HG02973 (cell line): ENCODE measurements around the gene SLC6A6.

Experiments
- ATAC-seq: cut with Tn5 transposase; IDR thresholded peaks from one replicate; pipeline ENCODE4 v1.9.1; 2021; ENCODE audit warnings: moderate library complexity; ENCODE audit not compliant: unreplicated experiment

Gene SLC6A6

GRCh38 chr3:14451844-14452739, 49.7 kb downstream of the SLC6A6 start:
- ATAC-seq = no peak

GRCh38 chr3:14452740-14453710, 50.6 kb downstream of the SLC6A6 start:
- no peak for ATAC-seq

DNA sequence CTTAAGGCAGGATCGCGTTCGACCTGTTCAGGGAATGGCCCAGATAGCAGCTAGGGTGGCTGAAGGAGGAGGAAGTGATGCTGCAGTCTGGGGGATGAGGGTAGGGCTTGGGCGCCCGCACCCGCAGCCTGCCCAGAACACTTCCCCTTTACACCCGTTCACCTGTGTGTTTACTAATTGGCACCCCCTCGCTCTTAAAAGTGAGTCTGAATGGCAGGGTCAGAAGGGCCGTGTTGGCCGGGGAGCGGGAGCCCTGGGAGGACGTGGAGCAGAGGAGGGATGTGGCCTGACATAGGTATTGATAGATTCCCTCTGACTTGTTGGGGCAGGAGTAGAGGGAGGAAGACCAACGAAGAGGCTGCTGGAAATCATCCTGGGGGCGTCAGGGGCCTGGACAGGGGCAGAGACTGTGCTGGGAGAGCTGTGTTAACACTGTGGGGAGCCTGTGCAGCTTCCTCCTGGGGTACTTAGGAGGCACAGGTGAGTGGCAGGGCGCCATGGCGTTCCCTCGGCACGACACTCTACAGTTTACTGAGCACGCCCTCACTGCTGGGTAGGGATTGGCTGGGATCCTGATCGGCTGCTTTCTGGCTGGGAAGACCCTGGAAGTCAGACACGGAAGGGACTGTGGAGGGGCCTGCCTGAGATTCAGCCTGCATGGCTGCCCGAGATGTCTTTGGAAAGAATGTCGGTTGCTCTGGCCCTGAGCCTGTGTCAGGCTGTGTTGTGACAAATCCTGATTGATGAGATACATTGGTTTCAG, 51.7 kb downstream of the SLC6A6 start:
- ATAC-seq = no peak

DNA sequence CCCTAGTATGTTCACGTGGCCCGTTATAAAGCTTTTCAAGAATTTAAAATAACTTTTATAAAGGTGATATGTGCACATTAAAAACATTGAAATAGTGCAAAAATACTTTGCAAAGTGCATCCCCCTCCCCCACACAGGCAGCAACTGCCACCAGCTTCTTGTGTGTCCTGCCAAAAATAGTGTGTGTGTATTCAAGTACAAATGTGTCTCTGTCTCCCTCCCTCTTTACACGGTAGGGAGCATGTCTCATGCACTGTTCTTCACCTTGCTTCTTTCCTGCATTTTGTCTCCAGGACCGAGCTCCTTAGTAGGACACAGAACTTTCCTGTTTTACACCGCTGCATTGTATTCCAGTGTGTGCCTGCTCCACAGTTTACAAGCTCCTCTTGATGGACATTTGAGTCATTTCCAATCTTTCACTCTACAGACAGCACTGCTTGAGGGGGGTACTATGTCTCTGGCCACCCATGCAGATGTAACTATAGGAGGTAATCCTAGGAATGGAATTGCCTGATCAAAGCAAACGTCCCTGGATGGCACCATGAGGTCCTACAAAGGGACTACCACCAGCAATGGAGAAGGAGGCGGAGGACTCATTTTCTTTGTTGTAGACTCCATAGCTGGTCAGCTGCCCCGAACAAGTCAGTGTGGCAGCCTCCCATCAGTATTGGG, 52.4 kb downstream of the SLC6A6 start:
- ATAC-seq = no peak

DNA sequence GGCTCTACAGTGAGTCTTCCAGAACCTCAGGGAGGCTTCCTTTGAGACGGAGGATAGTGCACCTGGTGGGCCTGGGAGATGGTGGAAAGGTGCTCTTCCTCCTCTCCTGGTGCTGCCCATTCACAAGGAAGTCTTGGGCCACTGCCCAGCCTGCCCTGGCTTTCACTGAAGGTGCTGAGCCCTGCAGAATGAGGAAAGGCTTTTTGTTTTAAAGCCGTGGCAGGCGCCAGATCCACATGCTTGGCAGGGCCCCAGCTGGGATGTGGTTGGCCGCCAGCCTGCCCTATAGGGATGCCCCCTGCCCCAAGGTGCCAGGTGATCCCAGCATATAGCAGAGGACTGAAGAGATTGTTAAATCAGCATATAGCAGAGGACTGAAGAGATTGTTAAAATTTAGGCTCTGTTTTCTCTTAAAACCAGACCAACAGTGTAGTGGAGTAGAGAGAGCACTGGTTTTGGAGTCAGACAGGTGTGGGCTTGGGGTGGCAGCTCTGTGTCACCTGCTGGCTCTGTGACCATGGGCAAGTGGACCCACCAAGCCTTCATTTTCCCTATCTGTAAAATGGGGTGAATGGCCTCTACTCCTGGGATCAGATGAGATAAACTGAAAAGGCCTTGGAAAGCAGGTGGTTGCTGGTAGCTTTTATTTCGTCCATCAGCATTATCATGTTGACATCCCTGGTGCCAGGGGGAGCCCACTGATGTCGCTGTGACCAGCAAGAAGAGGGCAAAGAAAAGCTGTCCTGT, 53.3 kb downstream of the SLC6A6 start:
- no peak for ATAC-seq

- no peak for ATAC-seq
Measured at GRCh38 chr3:14456794-14457193, 54.4 kb downstream of the SLC6A6 start.

DNA sequence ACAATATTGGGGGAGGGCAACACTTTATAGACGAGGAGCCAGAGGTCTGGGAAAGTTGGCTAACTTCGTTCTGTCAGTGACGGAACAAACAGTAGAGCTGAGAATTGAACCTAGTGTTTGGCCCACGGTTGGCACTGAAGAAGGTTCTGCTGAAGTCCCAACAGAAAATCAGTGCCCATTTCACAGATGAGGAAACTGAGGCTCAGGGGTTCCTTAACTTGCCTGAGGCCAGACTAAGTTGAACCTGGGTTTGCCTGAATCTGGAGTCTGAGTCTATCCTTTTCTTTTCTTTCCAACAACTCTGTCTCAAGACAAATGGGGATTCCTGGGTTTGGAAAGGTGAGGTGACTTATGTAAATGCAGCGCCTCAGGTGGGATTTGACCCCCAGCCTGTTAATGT, 55.1 kb downstream of the SLC6A6 start:
- ATAC-seq = no peak

DNA sequence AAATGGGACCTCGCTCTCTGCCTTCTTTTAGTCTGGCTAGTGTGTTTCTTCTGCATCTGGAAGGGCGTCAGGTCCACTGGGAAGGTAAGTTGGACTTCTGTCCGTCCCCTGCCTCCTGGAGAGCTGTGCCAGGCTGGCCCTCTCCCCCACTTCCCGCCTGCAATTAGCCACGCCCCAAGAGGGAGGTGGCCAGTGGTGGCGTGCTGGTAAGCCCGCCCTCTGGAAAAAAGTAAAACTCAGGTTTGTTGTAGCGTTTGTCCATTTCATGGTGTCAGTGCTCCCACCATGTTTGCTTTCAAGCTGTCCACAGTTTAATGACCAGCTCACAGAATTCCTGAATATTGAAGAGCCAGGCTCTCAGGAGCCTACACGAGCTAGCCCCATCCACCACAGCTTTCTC, 55.6 kb downstream of the SLC6A6 start:
- no peak for ATAC-seq

DNA sequence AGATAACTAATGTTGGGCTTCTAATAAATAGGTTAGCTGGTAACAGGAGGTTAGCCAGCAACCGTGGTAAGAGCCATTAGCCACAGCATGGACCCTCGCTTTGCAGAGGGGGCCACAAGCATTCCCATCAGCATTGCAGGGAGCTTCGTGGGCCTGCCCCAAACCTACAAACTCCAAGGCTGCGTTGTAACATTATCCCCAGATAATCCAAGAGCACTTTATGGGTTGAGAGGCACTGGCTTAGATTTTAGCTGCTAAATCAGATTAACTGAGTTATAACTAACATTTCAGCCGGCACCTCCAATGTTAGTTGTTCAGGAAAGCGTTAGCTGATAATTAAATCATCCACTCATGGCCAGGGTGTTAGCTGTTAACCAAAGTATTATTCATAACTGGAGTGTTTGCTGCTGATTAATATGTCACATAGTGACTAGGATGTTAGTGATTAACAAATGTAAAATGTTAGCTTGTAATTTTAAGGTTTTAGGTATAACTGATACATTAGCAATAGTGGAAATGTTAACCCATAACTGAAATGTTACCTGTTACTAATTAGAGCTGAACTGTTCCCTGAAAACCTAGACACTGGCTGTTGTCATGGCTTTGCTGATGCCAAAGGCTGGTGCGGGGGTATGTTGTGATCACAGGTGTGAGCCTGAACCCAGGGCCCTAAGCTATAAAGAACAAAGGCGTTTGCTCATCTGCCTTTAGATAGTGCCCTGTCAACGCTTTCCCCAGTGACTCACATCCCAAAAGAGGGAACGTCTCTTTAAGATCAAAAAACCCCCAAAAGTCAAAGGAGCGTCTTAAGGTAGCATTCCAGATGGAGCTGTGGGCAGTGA, 56.2 kb downstream of the SLC6A6 start:
- ATAC-seq = no peak

- ATAC-seq = no peak
Measured at GRCh38 chr3:14459384-14459783, 57.0 kb downstream of the SLC6A6 start.

GRCh38 chr3:14459787-14460186, 57.4 kb downstream of the SLC6A6 start:
- no peak for ATAC-seq

- ATAC-seq = no peak
Measured at GRCh38 chr3:14460342-14461005, 58.1 kb downstream of the SLC6A6 start.

- ATAC-seq = no peak
Measured at GRCh38 chr3:14461006-14461747, 58.8 kb downstream of the SLC6A6 start.

DNA sequence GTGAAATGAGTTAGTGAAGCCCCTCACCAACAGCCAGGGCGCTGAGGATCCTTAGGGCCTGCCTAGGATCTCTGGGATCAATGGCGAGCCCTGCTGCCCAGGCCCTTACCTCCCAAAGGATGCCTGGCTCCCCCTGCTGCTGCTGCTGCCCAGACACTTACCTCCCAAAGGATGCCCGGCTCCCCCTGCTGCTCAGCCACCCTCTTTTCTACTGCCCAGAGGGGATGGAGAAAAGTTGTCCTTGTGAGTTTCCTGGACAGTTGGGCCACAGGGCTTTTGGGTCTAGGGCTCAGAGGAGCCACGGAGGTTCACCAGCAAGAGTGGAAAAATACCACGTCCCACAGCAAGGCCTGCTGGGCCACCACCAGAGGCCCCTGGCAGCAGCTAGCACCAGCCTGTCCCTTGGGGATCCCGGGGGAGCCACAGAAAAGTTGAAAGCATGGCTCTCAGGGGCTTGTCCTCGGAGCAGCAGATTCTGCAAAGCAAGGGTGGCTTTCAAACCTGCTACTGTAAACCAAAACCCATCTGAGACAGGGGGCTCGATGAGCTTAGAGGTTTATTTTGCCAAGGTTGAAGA, 59.4 kb downstream of the SLC6A6 start:
- no peak for ATAC-seq

- ATAC-seq = no peak
Measured at GRCh38 chr3:14462738-14463137, 60.3 kb downstream of the SLC6A6 start.

GRCh38 chr3:14463330-14464140, 61.1 kb downstream of the SLC6A6 start:
- ATAC-seq = no peak

- ATAC-seq = no peak
Measured at GRCh38 chr3:14464141-14464465, 61.7 kb downstream of the SLC6A6 start.
